Type B pancreatic cell (in vitro differentiated cells): ENCODE measurements around the gene ZDHHC1. TPM values are rescaled to one million over a fixed set of nuclear protein-coding genes. Genes with fewer than 3 reads are reported as not detected.

Source experiments
- DNase-seq: peaks from one replicate; pipeline ENCODE4 v3.0.0; 2021; ENCODE audit warnings: mixed read lengths; ENCODE audit not compliant: unreplicated experiment; ENCODE audit errors: extremely low spot score
- H3K27ac Mint-ChIP-seq: 2 replicates; pipeline ENCODE4 v1.8.0; 2021; ENCODE audit warnings: mild to moderate bottlenecking, mixed read lengths
- H3K27me3 Mint-ChIP-seq: 2 replicates; pipeline ENCODE4 v1.8.0; 2021; ENCODE audit warnings: mixed read lengths
- H3K36me3 Mint-ChIP-seq: 2 replicates; pipeline ENCODE4 v1.8.0; 2021; ENCODE audit warnings: mixed read lengths
- H3K4me1 Mint-ChIP-seq: one replicate; pipeline ENCODE4 v1.8.0; 2021; ENCODE audit warnings: mixed read lengths; ENCODE audit not compliant: unreplicated experiment
- H3K4me3 Mint-ChIP-seq: 2 replicates; pipeline ENCODE4 v1.8.0; 2021; ENCODE audit warnings: mild to moderate bottlenecking, mixed read lengths
- H3K9me3 Mint-ChIP-seq: 2 replicates; pipeline ENCODE4 v1.8.0; 2021; ENCODE audit warnings: mixed read lengths
- CTCF ChIP-seq: fragments of 200-600 bp; sonication (generic); conservative IDR thresholded peaks from 2 replicates; pipeline ENCODE4 v1.5.0; 2021; ENCODE audit warnings: antibody characterized with exemption, mild to moderate bottlenecking
- total RNA-seq: library from RNA; stranded (reverse); gene quantifications from 2 replicates; pipeline ENCODE4 v1.2.1, GENCODE V29; 2021; ENCODE audit warnings: low replicate concordance

Gene ZDHHC1
- total RNA-seq, 1 donor from 2014 or later, result 11.3 TPM

- Mint-ChIP-seq H3K36me3 (peaks cover 4% of the 10 kb centered on the region), H3K4me1 (peaks cover 13% of the 10 kb centered on the region), H3K4me3 (no peak overlapping the region), H3K27ac (no peak overlapping the region), H3K9me3 (no peaks in the 10 kb centered on the region), H3K27me3 (no peaks in the 10 kb centered on the region)
- no peak for TF ChIP-seq CTCF
- DNase-seq, result no peak
Measured at GRCh38 chr16:67444259-67445125, 28.2 kb upstream of the ZDHHC1 start.

GRCh38 chr16:67443265-67443664, 27.0 kb upstream of the ZDHHC1 start:
- Mint-ChIP-seq H3K27ac (no peak overlapping the region), H3K4me3 (no peak overlapping the region), H3K27me3 (no peaks in the 10 kb centered on the region)

GRCh38 chr16:67442581-67443255, 26.4 kb upstream of the ZDHHC1 start:
- no peak for DNase-seq
- Mint-ChIP-seq H3K4me1 (peaks cover 13% of the 10 kb centered on the region), H3K9me3 (no peaks in the 10 kb centered on the region), H3K4me3 (no peak overlapping the region), H3K27me3 (no peaks in the 10 kb centered on the region), H3K27ac (no peak overlapping the region), H3K36me3 (no peaks in the 10 kb centered on the region)
- no peak for TF ChIP-seq CTCF

More at GRCh38 chr16:67443265-67443664, 27.0 kb upstream of the ZDHHC1 start:
- H3K4me1 Mint-ChIP-seq, result peaks cover 13% of the 10 kb centered on the region
- H3K36me3 Mint-ChIP-seq, result no peaks in the 10 kb centered on the region
- no peak for TF ChIP-seq CTCF
- no peak for DNase-seq
- H3K9me3 Mint-ChIP-seq, result no peaks in the 10 kb centered on the region

- no peak overlapping the region for H3K27ac Mint-ChIP-seq
Measured at GRCh38 chr16:67441907-67442306, 25.6 kb upstream of the ZDHHC1 start.

GRCh38 chr16:67441271-67441753, 25.0 kb upstream of the ZDHHC1 start:
- TF ChIP-seq CTCF, result no peak
- Mint-ChIP-seq H3K9me3 (no peaks in the 10 kb centered on the region), H3K4me1 (peaks cover 7% of the 10 kb centered on the region), H3K4me3 (no peak overlapping the region), H3K36me3 (peaks cover 3% of the 10 kb centered on the region), H3K27ac (no peak overlapping the region), H3K27me3 (no peaks in the 10 kb centered on the region)
- no peak for DNase-seq

More at GRCh38 chr16:67441907-67442306, 25.6 kb upstream of the ZDHHC1 start:
- no peak for DNase-seq
- Mint-ChIP-seq H3K27me3 (no peaks in the 10 kb centered on the region), H3K36me3 (peaks cover 3% of the 10 kb centered on the region), H3K9me3 (no peaks in the 10 kb centered on the region), H3K4me1 (peaks cover 13% of the 10 kb centered on the region), H3K4me3 (no peak overlapping the region)
- TF ChIP-seq CTCF, result no peak
